ENCODE measurements around the gene DDX39A. TPM values are rescaled to one million over a fixed set of nuclear protein-coding genes. Genes with fewer than 3 reads are reported as not detected.
A peak's percentile ranks its signal among the peaks of the same experiment; 100 is the strongest.

The DDX39A gene
- total RNA-seq, 1 donor: 49.2 TPM

- TF ChIP-seq, protein P1, sequence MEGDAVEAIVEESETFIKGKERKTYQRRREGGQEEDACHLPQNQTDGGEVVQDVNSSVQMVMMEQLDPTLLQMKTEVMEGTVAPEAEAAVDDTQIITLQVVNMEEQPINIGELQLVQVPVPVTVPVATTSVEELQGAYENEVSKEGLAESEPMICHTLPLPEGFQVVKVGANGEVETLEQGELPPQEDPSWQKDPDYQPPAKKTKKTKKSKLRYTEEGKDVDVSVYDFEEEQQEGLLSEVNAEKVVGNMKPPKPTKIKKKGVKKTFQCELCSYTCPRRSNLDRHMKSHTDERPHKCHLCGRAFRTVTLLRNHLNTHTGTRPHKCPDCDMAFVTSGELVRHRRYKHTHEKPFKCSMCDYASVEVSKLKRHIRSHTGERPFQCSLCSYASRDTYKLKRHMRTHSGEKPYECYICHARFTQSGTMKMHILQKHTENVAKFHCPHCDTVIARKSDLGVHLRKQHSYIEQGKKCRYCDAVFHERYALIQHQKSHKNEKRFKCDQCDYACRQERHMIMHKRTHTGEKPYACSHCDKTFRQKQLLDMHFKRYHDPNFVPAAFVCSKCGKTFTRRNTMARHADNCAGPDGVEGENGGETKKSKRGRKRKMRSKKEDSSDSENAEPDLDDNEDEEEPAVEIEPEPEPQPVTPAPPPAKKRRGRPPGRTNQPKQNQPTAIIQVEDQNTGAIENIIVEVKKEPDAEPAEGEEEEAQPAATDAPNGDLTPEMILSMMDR (IDR thresholded peaks at IDR 0.05; ENCODE audit: extremely low read depth, low read depth, low read length): no peak
- peaks cover 21% of the 10 kb centered on the region for H3K4me1 ChIP-seq (ENCODE audit: insufficient read depth, low read length)
- H3K9me3 ChIP-seq (ENCODE audit: low read depth, low read length): no peaks in the 10 kb centered on the region
- peaks cover 71% of the 10 kb centered on the region for H3K79me2 ChIP-seq (ENCODE audit: insufficient read depth, low read length)
- no peak overlapping the region for H3K4me3 ChIP-seq (ENCODE audit: insufficient read depth, low read length)
- H4K20me1 ChIP-seq (ENCODE audit: insufficient read depth, low read length): peaks cover 43% of the 10 kb centered on the region
- peak overlapping the region; percentile 6 for H3K27ac ChIP-seq (ENCODE audit: low read depth, low read length)
- H3K4me2 ChIP-seq (ENCODE audit: insufficient read depth, low read length): peak overlapping the region; percentile 1
- H3K27me3 ChIP-seq (ENCODE audit: insufficient read depth, low read length): no peaks in the 10 kb centered on the region
- no peak overlapping the region for H2AFZ ChIP-seq (ENCODE audit: low read length)
- peaks cover 12% of the 10 kb centered on the region for H3K36me3 ChIP-seq (ENCODE audit: insufficient read depth, low read length)
- DNase-seq (ENCODE audit: insufficient read length, low spot score, missing footprints): no peak
These were observed 2.3 kb downstream of the DDX39A start for GRCh38 chr19:14416817-14417231.

DNA sequence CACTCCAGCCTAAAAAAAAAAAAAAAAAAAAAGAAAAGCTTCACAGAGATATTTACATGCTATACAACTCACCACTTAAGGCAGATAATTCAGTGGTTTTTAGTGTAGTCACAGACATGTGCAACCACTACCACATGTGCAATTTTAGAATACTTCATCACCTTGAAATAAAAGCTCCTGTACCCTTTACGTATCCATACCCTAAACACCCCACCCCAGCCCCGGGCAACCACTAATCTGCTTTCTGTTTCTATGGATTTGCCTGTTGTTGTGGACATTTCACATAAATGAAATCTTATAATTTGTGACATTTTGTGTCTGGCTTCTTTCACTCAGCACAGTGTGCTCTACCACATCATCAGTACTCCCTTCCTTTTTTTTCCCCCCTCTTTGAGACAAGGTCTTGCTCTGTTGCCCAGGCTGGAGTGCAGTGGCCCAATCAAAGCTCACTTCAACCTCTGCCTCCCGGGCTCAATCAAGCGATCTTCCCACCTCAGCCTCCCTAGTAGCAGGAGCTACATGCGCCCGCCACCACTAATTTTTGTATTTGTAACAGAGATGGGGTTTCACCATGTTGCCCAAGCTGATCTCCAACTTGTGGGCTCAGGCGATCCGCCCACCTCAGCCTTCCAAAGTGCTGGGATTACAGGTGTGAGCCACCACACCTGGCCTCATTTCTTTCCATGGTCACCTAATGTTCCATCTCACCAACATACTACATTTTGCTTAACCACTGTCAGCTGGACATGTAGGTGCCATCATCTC is 4.0 kb downstream of the DDX39A start:
- Histone ChIP-seq H3K27me3 (ENCODE audit: insufficient read depth, low read length) (no peaks in the 10 kb centered on the region), H3K4me3 (ENCODE audit: insufficient read depth, low read length) (no peak overlapping the region), H3K4me2 (ENCODE audit: insufficient read depth, low read length) (no peak overlapping the region), H3K79me2 (ENCODE audit: insufficient read depth, low read length) (peaks cover 88% of the 10 kb centered on the region), H2AFZ (ENCODE audit: low read length) (no peak overlapping the region), H3K9me3 (ENCODE audit: low read depth, low read length) (no peaks in the 10 kb centered on the region), H4K20me1 (ENCODE audit: insufficient read depth, low read length) (peaks cover 48% of the 10 kb centered on the region), H3K4me1 (ENCODE audit: insufficient read depth, low read length) (peaks cover 21% of the 10 kb centered on the region), H3K27ac (ENCODE audit: low read depth, low read length) (no peak overlapping the region), H3K36me3 (ENCODE audit: insufficient read depth, low read length) (peaks cover 28% of the 10 kb centered on the region)
- TF ChIP-seq, protein P1 (IDR thresholded peaks at IDR 0.05; ENCODE audit: extremely low read depth, low read depth, low read length): no peak
- peak; percentile 76 for DNase-seq (ENCODE audit: insufficient read length, low spot score, missing footprints)

DNA sequence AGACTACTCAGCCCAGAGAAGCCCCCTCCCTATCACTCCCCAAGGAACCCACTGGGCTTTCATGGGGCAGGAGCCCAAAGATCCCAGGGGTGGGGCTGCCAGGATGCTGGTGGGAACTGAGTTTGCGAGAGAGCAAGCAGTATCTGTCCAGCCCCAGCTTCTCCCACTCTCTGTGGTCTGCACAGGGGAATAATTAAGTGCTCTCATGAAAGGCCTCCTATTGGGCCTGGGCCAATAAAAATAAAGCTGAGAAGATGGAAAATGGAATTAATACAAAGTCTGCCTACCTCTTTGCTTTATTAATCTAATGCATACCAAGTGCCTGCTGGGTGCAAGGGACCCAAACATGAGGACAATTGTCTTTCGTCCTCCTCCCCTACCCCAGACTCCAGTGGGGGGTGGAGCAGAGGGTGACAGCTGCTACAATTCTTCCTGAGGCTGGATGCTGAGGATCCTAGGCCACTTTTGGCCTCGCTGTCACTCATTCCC is 5.4 kb downstream of the DDX39A start:
- Histone ChIP-seq H3K27me3 (ENCODE audit: insufficient read depth, low read length) (no peaks in the 10 kb centered on the region), H2AFZ (ENCODE audit: low read length) (no peak overlapping the region), H3K4me3 (ENCODE audit: insufficient read depth, low read length) (no peak overlapping the region), H3K27ac (ENCODE audit: low read depth, low read length) (peak overlapping the region; percentile 60), H3K4me1 (ENCODE audit: insufficient read depth, low read length) (peaks cover 18% of the 10 kb centered on the region), H3K79me2 (ENCODE audit: insufficient read depth, low read length) (peaks cover 89% of the 10 kb centered on the region), H3K9me3 (ENCODE audit: low read depth, low read length) (no peaks in the 10 kb centered on the region), H3K4me2 (ENCODE audit: insufficient read depth, low read length) (no peak overlapping the region), H4K20me1 (ENCODE audit: insufficient read depth, low read length) (peaks cover 61% of the 10 kb centered on the region), H3K36me3 (ENCODE audit: insufficient read depth, low read length) (peaks cover 41% of the 10 kb centered on the region)
- TF ChIP-seq, protein P1 (IDR thresholded peaks at IDR 0.05; ENCODE audit: extremely low read depth, low read depth, low read length): no peak
- DNase-seq (ENCODE audit: insufficient read length, low spot score, missing footprints): peak; percentile 93

GRCh38 chr19:14412996-14413692 is 6.0 kb downstream of the DDX39A start:
- Histone ChIP-seq H3K27ac (ENCODE audit: low read depth, low read length) (peak overlapping the region; percentile 60), H3K4me2 (ENCODE audit: insufficient read depth, low read length) (no peak overlapping the region), H3K9me3 (ENCODE audit: low read depth, low read length) (no peaks in the 10 kb centered on the region), H2AFZ (ENCODE audit: low read length) (no peak overlapping the region), H3K27me3 (ENCODE audit: insufficient read depth, low read length) (no peaks in the 10 kb centered on the region), H3K4me3 (ENCODE audit: insufficient read depth, low read length) (no peak overlapping the region), H3K4me1 (ENCODE audit: insufficient read depth, low read length) (peaks cover 18% of the 10 kb centered on the region), H3K36me3 (ENCODE audit: insufficient read depth, low read length) (peaks cover 47% of the 10 kb centered on the region), H4K20me1 (ENCODE audit: insufficient read depth, low read length) (peaks cover 62% of the 10 kb centered on the region), H3K79me2 (ENCODE audit: insufficient read depth, low read length) (peaks cover 83% of the 10 kb centered on the region)
- TF ChIP-seq, protein P1 (IDR thresholded peaks at IDR 0.05; ENCODE audit: extremely low read depth, low read depth, low read length): no peak
- DNase-seq (ENCODE audit: insufficient read length, low spot score, missing footprints): peak; percentile 80

All from osteoblast (primary cell).